ENCODE measurements around the gene ORAI3.

DNA sequence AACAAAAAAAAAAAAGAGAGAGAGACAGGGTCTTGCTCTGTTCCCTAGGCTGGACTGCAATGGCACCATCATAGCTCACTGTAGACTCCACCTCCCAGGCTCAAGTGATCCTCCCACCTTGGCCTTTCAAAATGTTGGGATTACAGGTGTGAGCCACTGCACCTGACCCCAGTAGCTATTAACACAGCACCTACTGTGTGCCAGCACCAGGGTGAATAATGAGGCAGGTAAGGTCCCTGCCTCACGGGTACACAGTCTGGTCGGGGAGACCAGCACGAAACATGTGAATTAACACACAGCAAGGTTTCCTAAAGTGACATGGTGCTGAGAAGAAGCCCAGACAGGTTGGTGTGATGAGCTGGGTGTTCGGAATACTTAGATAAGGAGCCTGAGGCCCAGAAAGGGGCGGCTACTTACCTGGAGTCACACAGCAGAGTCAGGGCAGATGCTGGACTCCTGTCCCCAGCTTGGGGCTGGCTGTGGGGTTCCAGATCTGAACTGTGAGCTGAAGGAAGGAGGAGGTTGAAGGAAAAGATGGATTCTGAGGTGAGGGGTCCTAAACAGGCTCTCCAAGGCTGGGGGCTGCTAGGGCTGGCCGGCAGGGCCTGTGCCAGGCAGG is 36.0 kb upstream of the ORAI3 start:
- no peak for TF ChIP-seq EZH2 (IDR thresholded peaks at IDR 0.05; ENCODE audit: insufficient read depth, poor library complexity, severe bottlenecking)
- no peak for TF ChIP-seq EZH2phosphoT487 (IDR thresholded peaks at IDR 0.05; ENCODE audit: insufficient read depth, low read depth)

Measured in GM23248 (cell line).